ENCODE results near the gene COMT. TPM values are rescaled to one million over a fixed set of nuclear protein-coding genes. Genes with fewer than 3 reads are reported as not detected.

The COMT gene
- 10 to 100 TPM; 69.6 to 89.3 (median 84.4) TPM for total RNA-seq
- 102 TPM for polyA plus RNA-seq
- long read RNA-seq, donor 1, transcript COMT-202 (6 exons, 2,437 nt) = major isoform, 119 of 163 reads
- long read RNA-seq, donor 1, partial matches to known transcripts = 19 of 163 reads
- long read RNA-seq, donor 1, other reads (novel, unspliced or antisense) = 19 of 163 reads
- long read RNA-seq, donor 2, transcript COMT-202 (6 exons, 2,437 nt) = major isoform, 58 of 76 reads
- long read RNA-seq, donor 2, partial matches to known transcripts = 10 of 76 reads
- long read RNA-seq, donor 2, other reads (novel, unspliced or antisense) = 3 of 76 reads
- long read RNA-seq, donor 3, transcript COMT-202 (6 exons, 2,437 nt) = major isoform, 161 of 217 reads
- long read RNA-seq, donor 3, transcript COMT-204 (6 exons, 1,548 nt) = minor isoform, 14 of 217 reads
- long read RNA-seq, donor 3, partial matches to known transcripts = 20 of 217 reads
- long read RNA-seq, donor 3, other reads (novel, unspliced or antisense) = 17 of 217 reads
- long read RNA-seq, donor 4, transcript COMT-202 (6 exons, 2,437 nt) = major isoform, 47 of 61 reads
- long read RNA-seq, donor 4, partial matches to known transcripts = 6 of 61 reads
- long read RNA-seq, donor 4, other reads (novel, unspliced or antisense) = 3 of 61 reads

GRCh38 chr22:19941365-19942082 is at the start of gene COMT, which contains the start of gene TXNRD2:
Gene COMT, plus strand, starts transcription at chr22:19941772. Its CDS starts 20,755 bp downstream, at chr22:19962527.
Gene TXNRD2, minus strand, starts transcription at chr22:19941818. Its CDS starts 15 bp downstream, at chr22:19941803.
- DNase-seq = peak; percentile 78 to 91 (median 91)
- Histone ChIP-seq H3K4me1 (ENCODE audit: control insufficient read depth, insufficient read depth, low read length) (peaks cover 4% of the 10 kb centered on the region), H3K9me3 (ENCODE audit: control insufficient read depth, low read length) (no peaks in the 10 kb centered on the region), H3K4me3 (ENCODE audit: low read length) (peak within 1 kb of the TSS; percentile 92), H3K27me3 (ENCODE audit: control insufficient read depth, insufficient read depth) (no peaks in the 10 kb centered on the region), H3K27ac (ENCODE audit: low read length) (peak within 1 kb of the TSS; percentile 99)
- intact Hi-C loops (cut with DNase I) = no loop called here
- under 1% methylated on average over 63 of the region's 63 CpGs for WGBS
- peak; percentile 89 to 91 for ATAC-seq

GRCh38 chr22:19892257-19892879 is 49.2 kb upstream of the COMT start:
- Histone ChIP-seq H3K9me3 (ENCODE audit: control insufficient read depth, low read length) (no peaks in the 10 kb centered on the region), H3K4me3 (ENCODE audit: low read length) (no peak overlapping the region), H3K4me1 (ENCODE audit: control insufficient read depth, insufficient read depth, low read length) (no peaks in the 10 kb centered on the region), H3K27ac (ENCODE audit: low read length) (no peak overlapping the region), H3K27me3 (ENCODE audit: control insufficient read depth, insufficient read depth) (no peaks in the 10 kb centered on the region)
- ATAC-seq = peak in 1 of 2 donors; percentile 31
- peak in 2 of 3 donors; percentile 48 to 52 for DNase-seq
- WGBS = 59% methylated on average over 24 of the region's 24 CpGs
- intact Hi-C loops (cut with DNase I) = no loop called here

GRCh38 chr22:19892925-19893324 is 48.6 kb upstream of the COMT start:
- peak in 1 of 3 donors; percentile 29 for DNase-seq
- 89% methylated on average over 13 of the region's 13 CpGs for WGBS
- Histone ChIP-seq H3K4me3 (ENCODE audit: low read length) (no peak overlapping the region), H3K4me1 (ENCODE audit: control insufficient read depth, insufficient read depth, low read length) (no peaks in the 10 kb centered on the region), H3K9me3 (ENCODE audit: control insufficient read depth, low read length) (no peaks in the 10 kb centered on the region), H3K27me3 (ENCODE audit: control insufficient read depth, insufficient read depth) (no peaks in the 10 kb centered on the region), H3K27ac (ENCODE audit: low read length) (no peak overlapping the region)
- no peak for ATAC-seq
- intact Hi-C loops (cut with DNase I) = no loop called here

GRCh38 chr22:19893363-19893762 is 48.2 kb upstream of the COMT start:
- Histone ChIP-seq H3K9me3 (ENCODE audit: control insufficient read depth, low read length) (no peaks in the 10 kb centered on the region), H3K27ac (ENCODE audit: low read length) (no peak overlapping the region), H3K27me3 (ENCODE audit: control insufficient read depth, insufficient read depth) (no peaks in the 10 kb centered on the region), H3K4me3 (ENCODE audit: low read length) (no peak overlapping the region), H3K4me1 (ENCODE audit: control insufficient read depth, insufficient read depth, low read length) (no peaks in the 10 kb centered on the region)
- ATAC-seq = no peak
- DNase-seq = peak in 1 of 3 donors; percentile 15
- intact Hi-C loops (cut with DNase I) = no loop called here
- WGBS = 94% methylated on average over 15 of the region's 15 CpGs

- Histone ChIP-seq H3K27ac (ENCODE audit: low read length) (no peak overlapping the region), H3K4me3 (ENCODE audit: low read length) (no peak overlapping the region), H3K27me3 (ENCODE audit: control insufficient read depth, insufficient read depth) (no peaks in the 10 kb centered on the region), H3K9me3 (ENCODE audit: control insufficient read depth, low read length) (no peaks in the 10 kb centered on the region), H3K4me1 (ENCODE audit: control insufficient read depth, insufficient read depth, low read length) (no peaks in the 10 kb centered on the region)
- no peak for ATAC-seq
- 94% methylated on average over 23 of the region's 23 CpGs for WGBS
- peak in 2 of 3 donors; percentile 28 to 37 for DNase-seq
- intact Hi-C loops (cut with DNase I) = loop anchor here in 1 of 4 donors (5.0 kb wide), 1 partner anchor 42 kb away; no protein-coding TSS in a partner anchor
Measured at GRCh38 chr22:19895160-19895849, 46.3 kb upstream of the COMT start.

- Histone ChIP-seq H3K4me1 (ENCODE audit: control insufficient read depth, insufficient read depth, low read length) (no peaks in the 10 kb centered on the region), H3K27ac (ENCODE audit: low read length) (no peak overlapping the region), H3K27me3 (ENCODE audit: control insufficient read depth, insufficient read depth) (no peaks in the 10 kb centered on the region), H3K4me3 (ENCODE audit: low read length) (no peak overlapping the region), H3K9me3 (ENCODE audit: control insufficient read depth, low read length) (no peaks in the 10 kb centered on the region)
- WGBS = 82% methylated on average over 15 of the region's 15 CpGs
- intact Hi-C loops (cut with DNase I) = loop anchor here in 1 of 4 donors (5.0 kb wide), 1 partner anchor 40 kb away; no protein-coding TSS in a partner anchor
- ATAC-seq (no peak), DNase-seq (peak in 1 of 3 donors; percentile 36)
Measured at GRCh38 chr22:19896665-19897355, 44.8 kb upstream of the COMT start.

- ATAC-seq (no peak), DNase-seq (peak in 2 of 3 donors; percentile 28 to 33)
- H3K9me3 ChIP-seq (ENCODE audit: control insufficient read depth, low read length) = no peaks in the 10 kb centered on the region
- no peaks in the 10 kb centered on the region for H3K4me1 ChIP-seq (ENCODE audit: control insufficient read depth, insufficient read depth, low read length)
- intact Hi-C loops (cut with DNase I) = loop anchor here in 1 of 4 donors (5.0 kb wide), 1 partner anchor 40 kb away; no protein-coding TSS in a partner anchor
- no peak overlapping the region for H3K27ac ChIP-seq (ENCODE audit: low read length)
- WGBS = 89% methylated on average over 16 of the region's 16 CpGs
- no peaks in the 10 kb centered on the region for H3K27me3 ChIP-seq (ENCODE audit: control insufficient read depth, insufficient read depth)
- H3K4me3 ChIP-seq (ENCODE audit: low read length) = no peak overlapping the region
Measured at GRCh38 chr22:19897726-19898125, 43.8 kb upstream of the COMT start.

GRCh38 chr22:19898145-19898544 is 43.4 kb upstream of the COMT start:
- Histone ChIP-seq H3K4me1 (ENCODE audit: control insufficient read depth, insufficient read depth, low read length) (no peaks in the 10 kb centered on the region), H3K9me3 (ENCODE audit: control insufficient read depth, low read length) (no peaks in the 10 kb centered on the region), H3K4me3 (ENCODE audit: low read length) (no peak overlapping the region), H3K27me3 (ENCODE audit: control insufficient read depth, insufficient read depth) (no peaks in the 10 kb centered on the region), H3K27ac (ENCODE audit: low read length) (no peak overlapping the region)
- WGBS = 94% methylated on average over 7 of the region's 7 CpGs
- no peak for ATAC-seq
- intact Hi-C loops (cut with DNase I) = loop anchor here in 1 of 4 donors (5.0 kb wide), 1 partner anchor 39 kb away; no protein-coding TSS in a partner anchor
- peak in 2 of 3 donors; percentile 32 to 41 for DNase-seq

- WGBS = 90% methylated on average over 16 of the region's 16 CpGs
- DNase-seq = peak in 1 of 3 donors; percentile 13
Measured at GRCh38 chr22:19898831-19899567, 42.6 kb upstream of the COMT start.

More at GRCh38 chr22:19898831-19899567, 42.6 kb upstream of the COMT start:
- no peaks in the 10 kb centered on the region for H3K27me3 ChIP-seq (ENCODE audit: control insufficient read depth, insufficient read depth)
- H3K4me3 ChIP-seq (ENCODE audit: low read length) = no peak overlapping the region
- intact Hi-C loops (cut with DNase I) = loop anchor here in 1 of 4 donors (5.0 kb wide), 1 partner anchor 38 kb away; no protein-coding TSS in a partner anchor
- no peaks in the 10 kb centered on the region for H3K9me3 ChIP-seq (ENCODE audit: control insufficient read depth, low read length)
- H3K27ac ChIP-seq (ENCODE audit: low read length) = no peak overlapping the region
- no peaks in the 10 kb centered on the region for H3K4me1 ChIP-seq (ENCODE audit: control insufficient read depth, insufficient read depth, low read length)
- ATAC-seq = no peak

Measured in right cardiac atrium (tissue), 5 donors.